Gastrocnemius medialis (tissue), 4 donors: ENCODE measurements around the gene FMN2. TPM values are rescaled to one million over a fixed set of nuclear protein-coding genes. Genes with fewer than 3 reads are reported as not detected.

ENCODE experiments used
- ATAC-seq, 2 donors: fragments of 150-250 bp; one replicate each; pipeline ENCODE4 v1.9.1; 2016
- DNase-seq, 2 donors: peaks; one replicate each; pipeline ENCODE4 v3.0.0-alpha.2; 2019
- H3K27ac ChIP-seq, 4 donors: fragments of 200-600 bp; sonication (generic); 1 replicate in 1 of 4; 2 replicates in 3 of 4; pipeline ENCODE4 v1.5.1; 2016 to 2018; ENCODE audit warnings: mild to moderate bottlenecking in 2 of 4, moderate library complexity in 1 of 4
- H3K27me3 ChIP-seq, 3 donors: fragments of 200-600 bp; sonication (generic) in 2 of 3; 1 replicate in 1 of 3; 2 replicates in 2 of 3; pipeline versions ENCODE4 v1.5.1 to v1.6.0; 2016 to 2019; ENCODE audit warnings: mild to moderate bottlenecking in 1 of 3, moderate library complexity in 1 of 3
- H3K36me3 ChIP-seq, 2 donors: fragments of 200-600 bp; sonication (generic) in 1 of 2; one replicate each; pipeline ENCODE4 v1.5.1; 2017 to 2018
- H3K4me1 ChIP-seq, 2 donors: fragments of 200-600 bp; sonication (generic) in 1 of 2; one replicate each; pipeline ENCODE4 v1.5.1; 2016 to 2017; ENCODE audit warnings: mild to moderate bottlenecking in 2 of 2
- H3K4me3 ChIP-seq, 4 donors: fragments of 200-600 bp; sonication (generic) in 3 of 4; 1 replicate in 1 of 4; 2 replicates in 3 of 4; pipeline ENCODE4 v1.5.1; 2016 to 2019; ENCODE audit warnings: mild to moderate bottlenecking in 2 of 4
- H3K9me3 ChIP-seq, 3 donors: fragments of 200-600 bp; sonication (generic) in 2 of 3; 1 replicate in 1 of 3; 2 replicates in 2 of 3; pipeline ENCODE4 v1.5.1; 2016 to 2019
- CTCF ChIP-seq, 5 experiments: fragments of 450-650 bp in 3 of 5; fragments of 200-600 bp in 2 of 5; sonication (generic) in 2 of 5; IDR thresholded peaks in 4 of 5; conservative IDR thresholded peaks in 1 of 5; 1 replicate in 4 of 5; 2 replicates in 1 of 5; pipeline ENCODE4 v1.5.1; 2016 to 2019; ENCODE audit warnings: antibody characterized with exemption in 5 of 5, mild to moderate bottlenecking in 3 of 5, moderate library complexity in 3 of 5
- POLR2A ChIP-seq, 2 donors: fragments of 450-650 bp; IDR thresholded peaks; one replicate each; pipeline ENCODE4 v1.6.1; 2017; ENCODE audit warnings: antibody characterized with exemption in 2 of 2, mild to moderate bottlenecking in 2 of 2, moderate library complexity in 2 of 2
- in situ Hi-C, 4 donors: fragments of 200-750 bp; cut with MboI; loops; one replicate each; pipeline versions ENCODE4 v1.15.0 to v1.8.0; 2017; ENCODE audit warnings: low sequenced_read_pairs in 4 of 4
- intact Hi-C: fragments of 100-400 bp; cut with DNase I; formaldehyde crosslinking; loops from one replicate; pipeline ENCODE4 v1.15.1; 2023; ENCODE audit warnings: low total_unique reads
- total RNA-seq, 4 donors: library from RNA; depleted of rRNA; stranded (reverse); fragments of >200 nt; gene quantifications; one replicate each; pipeline versions ENCODE4 v1.1.0 to v1.2.3, GENCODE V29; 2016

Gene FMN2
- total RNA-seq, 4 donors from 2014 or later = 0.51 TPM; not detected in 3

- no peaks in the 10 kb centered on the region for H3K4me1 ChIP-seq
- in situ Hi-C loops = no loop called here
- no peaks in the 10 kb centered on the region for H3K9me3 ChIP-seq
- intact Hi-C loops = loop anchor here (10.0 kb wide), 1 partner anchor 59 kb away; no protein-coding TSS in a partner anchor
- no peak overlapping the region for H3K27ac ChIP-seq
- H3K36me3 ChIP-seq = no peaks in the 10 kb centered on the region
- no peak for DNase-seq
- TF ChIP-seq POLR2A (IDR thresholded peaks at IDR 0.05) (no peak), CTCF (IDR thresholded peaks at IDR 0.05 in 4 of 5, conservative IDR thresholded peaks at IDR 0.05 in 1 of 5) (no peak)
- no peak for ATAC-seq
- H3K4me3 ChIP-seq = no peak overlapping the region
- H3K27me3 ChIP-seq = no peaks in the 10 kb centered on the region
These were observed 202.0 kb downstream of the FMN2 start for GRCh38 chr1:240293706-240294105.

DNA sequence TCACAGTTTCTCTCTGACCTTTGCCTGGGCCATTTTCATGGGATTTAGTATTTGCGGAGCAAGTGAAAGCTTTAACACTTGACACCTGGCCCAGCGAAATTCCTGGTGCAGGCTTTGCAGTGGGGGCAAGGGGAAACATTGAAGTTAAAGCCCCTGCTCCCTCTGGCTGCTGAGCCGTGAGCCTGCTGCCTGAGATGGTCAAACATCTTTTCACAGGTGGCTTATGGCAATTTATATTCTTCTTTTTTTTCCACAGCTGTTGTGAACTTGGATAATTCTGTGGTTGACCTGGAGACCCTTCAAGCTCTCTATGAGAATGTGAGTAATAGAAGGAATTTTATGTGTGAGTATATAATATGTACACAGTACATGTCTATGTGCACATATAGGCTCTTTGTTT is 202.9 kb downstream of the FMN2 start:
- in situ Hi-C loops (no loop called here), intact Hi-C loops (loop anchor here (10.0 kb wide), 1 partner anchor 60 kb away; no protein-coding TSS in a partner anchor)
- Histone ChIP-seq H3K27me3 (no peaks in the 10 kb centered on the region), H3K36me3 (no peaks in the 10 kb centered on the region), H3K4me1 (no peaks in the 10 kb centered on the region), H3K4me3 (no peak overlapping the region), H3K27ac (no peak overlapping the region), H3K9me3 (no peaks in the 10 kb centered on the region)
- TF ChIP-seq CTCF (IDR thresholded peaks at IDR 0.05 in 4 of 5, conservative IDR thresholded peaks at IDR 0.05 in 1 of 5) = no peak
- TF ChIP-seq POLR2A (IDR thresholded peaks at IDR 0.05) = no peak
- DNase-seq (no peak), ATAC-seq (no peak)

DNA sequence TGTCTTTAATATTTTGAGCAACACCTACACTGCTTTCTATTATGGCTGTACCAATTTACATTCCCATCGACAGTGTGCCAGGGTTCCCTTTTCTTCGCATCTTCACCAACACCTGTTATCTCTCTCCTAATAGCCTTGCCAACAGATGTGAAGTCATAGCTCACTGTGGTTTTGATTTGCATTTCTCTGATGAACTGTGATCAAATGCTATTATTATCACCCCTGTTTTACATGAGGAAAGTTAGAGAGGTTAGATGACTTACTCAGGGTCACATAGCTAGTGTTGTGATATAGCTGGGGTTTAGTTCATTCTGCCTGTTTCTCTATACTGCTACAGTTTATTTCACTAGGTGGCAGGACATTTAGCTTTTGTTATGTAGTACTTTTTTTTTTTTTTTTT is 204.1 kb downstream of the FMN2 start:
- intact Hi-C loops = loop anchor here (10.0 kb wide), 1 partner anchor 61 kb away; no protein-coding TSS in a partner anchor
- no peak for DNase-seq

DNA sequence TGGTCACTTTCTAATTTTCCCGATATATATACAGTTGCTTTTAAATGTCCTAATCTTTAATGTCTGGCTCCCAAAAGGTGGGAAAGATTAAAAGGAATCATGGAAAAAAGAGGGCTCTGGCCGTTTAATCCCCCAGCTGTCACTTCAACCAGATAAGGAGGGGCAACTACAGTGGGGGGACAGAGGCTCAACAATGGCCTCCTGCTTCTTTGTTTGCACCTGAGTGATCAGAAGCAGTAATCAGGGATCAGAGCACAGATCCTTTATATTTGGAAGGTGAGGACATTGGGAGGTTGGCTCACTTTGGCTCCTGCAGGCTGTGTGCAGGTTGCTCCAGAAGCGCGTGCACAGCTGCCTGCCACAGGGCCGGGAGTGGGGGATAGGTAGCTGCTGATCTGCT is 212.8 kb downstream of the FMN2 start:
- intact Hi-C loops = no loop called here
- TF ChIP-seq CTCF (IDR thresholded peaks at IDR 0.05 in 4 of 5, conservative IDR thresholded peaks at IDR 0.05 in 1 of 5) (no peak), POLR2A (IDR thresholded peaks at IDR 0.05) (no peak)
- in situ Hi-C loops = no loop called here

More for the DNA sequence above, 204.1 kb downstream of the FMN2 start:
- Histone ChIP-seq H3K36me3 (no peaks in the 10 kb centered on the region), H3K4me1 (no peaks in the 10 kb centered on the region), H3K9me3 (no peaks in the 10 kb centered on the region), H3K4me3 (no peak overlapping the region), H3K27me3 (no peaks in the 10 kb centered on the region), H3K27ac (no peak overlapping the region)
- in situ Hi-C loops = no loop called here
- TF ChIP-seq CTCF (IDR thresholded peaks at IDR 0.05 in 4 of 5, conservative IDR thresholded peaks at IDR 0.05 in 1 of 5) (no peak), POLR2A (IDR thresholded peaks at IDR 0.05) (no peak)
- no peak for ATAC-seq

GRCh38 chr1:240306673-240307072 is 215.0 kb downstream of the FMN2 start:
- TF ChIP-seq CTCF (IDR thresholded peaks at IDR 0.05 in 4 of 5, conservative IDR thresholded peaks at IDR 0.05 in 1 of 5) (no peak), POLR2A (IDR thresholded peaks at IDR 0.05) (no peak)
- in situ Hi-C loops (no loop called here), intact Hi-C loops (no loop called here)
- H3K27ac ChIP-seq = no peak overlapping the region
- H3K4me3 ChIP-seq = no peak overlapping the region
- ATAC-seq (no peak), DNase-seq (no peak)
- peaks cover 0 to 3% (median 0%) of the 10 kb centered on the region in 3 donors for H3K9me3 ChIP-seq
- no peaks in the 10 kb centered on the region for H3K27me3 ChIP-seq
- no peaks in the 10 kb centered on the region for H3K4me1 ChIP-seq
- H3K36me3 ChIP-seq = no peaks in the 10 kb centered on the region

More for the DNA sequence above, 212.8 kb downstream of the FMN2 start:
- Histone ChIP-seq H3K9me3 (peaks cover 0 to 3% (median 0%) of the 10 kb centered on the region in 3 donors), H3K27me3 (no peaks in the 10 kb centered on the region), H3K36me3 (no peaks in the 10 kb centered on the region), H3K27ac (no peak overlapping the region), H3K4me3 (no peak overlapping the region), H3K4me1 (no peaks in the 10 kb centered on the region)
- ATAC-seq (no peak), DNase-seq (no peak)
